K562 (cell line): ENCODE results near the gene TRERF1. TPM values are rescaled to one million over a fixed set of nuclear protein-coding genes. Genes with fewer than 3 reads are reported as not detected.

Experiments used
- ARID4B ChIP-seq: sonication (generic); formaldehyde crosslinking; IDR thresholded peaks from 2 replicates; pipeline ENCODE4 v1.8.0; 2022; ENCODE audit warnings: mild to moderate bottlenecking, missing genetic modification reagents
- CEBPG ChIP-seq, 3 experiments: fragments of 200-800 bp in 1 of 3; sonication (Bioruptor generic) in 1 of 3; sonication (generic) in 1 of 3; formaldehyde crosslinking in 1 of 3; IDR thresholded peaks in 2 of 3; conservative IDR thresholded peaks in 1 of 3; 2 replicates each; pipeline versions ENCODE4 v1.6.1 to v1.8.0; 2016 to 2022; ENCODE audit warnings: missing compliant biosample characterization in 2 of 3, missing genetic modification characterization in 2 of 3, mild to moderate bottlenecking in 1 of 3, missing genetic modification reagents in 1 of 3
- CTCFL ChIP-seq: IDR thresholded peaks from 2 replicates; pipeline ENCODE4 v1.6.1; 2011; ENCODE audit warnings: borderline replicate concordance, low read depth, mild to moderate bottlenecking, moderate library complexity, low read length; ENCODE audit not compliant: insufficient read depth, poor library complexity, severe bottlenecking
- CXXC5 ChIP-seq: fragments of 250-450 bp; sonication (Bioruptor Pico); IDR thresholded peaks from 2 replicates; pipeline ENCODE4 v1.8.0; 2022; ENCODE audit warnings: inconsistent platforms, mild to moderate bottlenecking, moderate library complexity
- GABPA ChIP-seq: fragments of 200-800 bp; sonication (Bioruptor generic); conservative IDR thresholded peaks from 2 replicates; pipeline ENCODE4 v1.6.1; 2016; ENCODE audit warnings: low read depth, missing genetic modification characterization, missing compliant biosample characterization
- IRF9 ChIP-seq: fragments of 450-650 bp; IDR thresholded peaks from 2 replicates; pipeline ENCODE4 v1.6.1; 2016; ENCODE audit warnings: missing biosample characterization, missing genetic modification characterization
- KLF16 ChIP-seq: IDR thresholded peaks from 2 replicates; pipeline ENCODE4 v1.6.1; 2016; ENCODE audit warnings: antibody characterized with exemption
- SNAPC5 ChIP-seq: fragments of 250-450 bp; sonication (Bioruptor Pico); IDR thresholded peaks from 2 replicates; pipeline ENCODE4 v1.8.0; 2021; ENCODE audit warnings: moderate library complexity, mild to moderate bottlenecking, inconsistent platforms
- THRA ChIP-seq: fragments of 450-650 bp; IDR thresholded peaks from 2 replicates; pipeline ENCODE4 v1.6.1; 2017; ENCODE audit warnings: mild to moderate bottlenecking, moderate library complexity
- THRB ChIP-seq: fragments of 450-650 bp; formaldehyde crosslinking; conservative IDR thresholded peaks from 2 replicates; pipeline ENCODE4 v1.4.0; 2022; ENCODE audit warnings: mild to moderate bottlenecking, missing genetic modification characterization
- ZC3H11A ChIP-seq: IDR thresholded peaks from 2 replicates; pipeline ENCODE4 v1.6.1; 2012; ENCODE audit warnings: low read depth, low read length, improper control_type of control experiment
- polyA plus RNA-seq, 8 experiments: library from polyadenylated mRNA; depleted of rRNA in 4 of 8; stranded (reverse) in 5 of 8; unstranded in 3 of 8; fragments of >200 nt; fragmentation: Nextera tagmentation in 2 of 8; fragmentation: Illumina TruSeq in 1 of 8; extraction: Ambion mirVana in 2 of 8; extraction: Trizol in 1 of 8; gene quantifications; 2 replicates each; pipeline versions ENCODE4 v1.2.1 to v1.2.3, GENCODE V29; 2011 to 2014; ENCODE audit warnings: inconsistent platforms in 1 of 8, missing spikeins in 1 of 8
- total RNA-seq, 7 experiments: library from RNA; depleted of rRNA in 6 of 7; stranded (reverse); fragments of >200 nt in 6 of 7; fragmentation: Illumina TruSeq in 2 of 7; extraction: Trizol in 2 of 7; gene quantifications; 2 replicates each; pipeline versions ENCODE4 v1.2.1 to v1.2.3, GENCODE V29; 2011 to 2021; ENCODE audit warnings: low replicate concordance in 1 of 7

Gene TRERF1
- total and polyA plus RNA-seq, 9 of the 15 experiments (the other 6 are each of a cell fraction or from before 2014, with no cell fraction given) = 0.04 to 0.20 (median 0.07) TPM; not detected in 3

GRCh38 chr6:42396720-42397119 lies 55.0 kb downstream of the TRERF1 start (continued):
- TF ChIP-seq ARID4B (no peak), SNAPC5 (CRISPR knock-in tag) (no peak), ZC3H11A (no peak), GABPA (no peak), IRF9 (no peak), KLF16 (no peak), THRB (no peak), CEBPG (CRISPR knock-in tag; IDR thresholded peaks at IDR 0.05) (no peak), CEBPG (tag; conservative IDR thresholded peaks at IDR 0.05 in 1 of 2, IDR thresholded peaks at IDR 0.05 in 1 of 2) (no peak), THRA (no peak), CTCFL (peak; percentile 36), CXXC5 (CRISPR knock-in tag) (no peak)
